Spleen (tissue), 11 donors: ENCODE data around the gene DOCK6. TPM values are rescaled to one million over a fixed set of nuclear protein-coding genes. Genes with fewer than 3 reads are reported as not detected.
A peak's percentile ranks its signal among the peaks of the same experiment; 100 is the strongest.

ENCODE experiments used
- DNase-seq: peaks from one replicate; pipeline ENCODE4 v3.0.0-alpha.2; 2020
- H3K27ac ChIP-seq, 8 donors: fragments of 200-600 bp; sonication (generic) in 7 of 8; 1 replicate in 4 of 8; 2 replicates in 4 of 8; pipeline versions ENCODE4 v1.5.0 to v1.8.0; 2016 to 2021; ENCODE audit warnings: inconsistent platforms in 4 of 8, mild to moderate bottlenecking in 4 of 8, moderate library complexity in 1 of 8
- H3K27me3 ChIP-seq, 7 donors: fragments of 200-600 bp; sonication (generic) in 6 of 7; replicated peaks in 1 of 7; 1 replicate in 4 of 7; 2 replicates in 3 of 7; pipeline versions ENCODE4 v1.5.0 to v1.8.0; 2016 to 2021; ENCODE audit warnings: inconsistent platforms in 3 of 7, mild to moderate bottlenecking in 1 of 7
- H3K36me3 ChIP-seq, 6 donors: fragments of 200-600 bp; sonication (generic) in 5 of 6; 1 replicate in 4 of 6; 2 replicates in 2 of 6; pipeline versions ENCODE4 v1.5.0 to v1.8.0; 2016 to 2021; ENCODE audit warnings: inconsistent platforms in 2 of 6
- H3K4me1 ChIP-seq, 6 donors: fragments of 200-600 bp; sonication (generic) in 5 of 6; 1 replicate in 3 of 6; 2 replicates in 3 of 6; pipeline versions ENCODE4 v1.5.0 to v1.8.0; 2016 to 2021; ENCODE audit warnings: inconsistent platforms in 3 of 6
- H3K4me3 ChIP-seq, 8 donors: fragments of 200-600 bp; sonication (generic) in 7 of 8; 1 replicate in 4 of 8; 2 replicates in 4 of 8; pipeline versions ENCODE4 v1.5.0 to v1.8.0; 2016 to 2021; ENCODE audit warnings: inconsistent platforms in 4 of 8, mild to moderate bottlenecking in 4 of 8, moderate library complexity in 2 of 8
- H3K9me3 ChIP-seq, 8 donors: fragments of 200-600 bp; sonication (generic) in 7 of 8; 1 replicate in 4 of 8; 2 replicates in 4 of 8; pipeline versions ENCODE4 v1.5.0 to v1.8.0; 2016 to 2021; ENCODE audit warnings: inconsistent platforms in 4 of 8
- CTCF ChIP-seq, 11 experiments: fragments of 200-600 bp in 7 of 11; fragments of 450-650 bp in 4 of 11; sonication (generic) in 4 of 11; IDR thresholded peaks in 8 of 11; conservative IDR thresholded peaks in 3 of 11; 1 replicate in 7 of 11; 2 replicates in 4 of 11; pipeline versions ENCODE4 v1.4.0 to v1.8.0; 2016 to 2021; ENCODE audit warnings: antibody characterized with exemption in 11 of 11, inconsistent platforms in 4 of 11, mild to moderate bottlenecking in 1 of 11
- POLR2A ChIP-seq, 3 donors: fragments of 450-650 bp; IDR thresholded peaks; one replicate each; pipeline ENCODE4 v1.5.1; 2017; ENCODE audit warnings: antibody characterized with exemption in 3 of 3, mild to moderate bottlenecking in 1 of 3
- POLR2AphosphoS5 ChIP-seq, 3 donors: sonication (generic); formaldehyde crosslinking; IDR thresholded peaks; one replicate each; pipeline ENCODE4 v1.5.1; 2017; ENCODE audit warnings: antibody characterized with exemption in 3 of 3
- WGBS, 5 donors: extraction: QIAGEN DNeasy Blood & Tissue Kit in 3 of 5; methylation state at CpG; one replicate each; pipeline versions ENCODE4 v1.1.5 to v1.1.7; 2013 to 2018; 5-methylcytosine and 5-hydroxymethylcytosine counted together
- intact Hi-C: fragments of 100-400 bp; cut with DNase I; formaldehyde crosslinking; loops from one replicate; pipeline ENCODE4 v1.15.0; 2023; ENCODE audit warnings: low total_unique reads
- polyA plus RNA-seq, 3 donors: library from polyadenylated mRNA; stranded (reverse); fragments of 200-250 nt; gene quantifications; one replicate each; pipeline ENCODE4 v1.2.1, GENCODE V29; 2013
- total RNA-seq, 7 donors: library from RNA; depleted of rRNA in 3 of 7; stranded (reverse); fragments of >200 nt in 3 of 7; fragmentation: NEBNext Ultra II Directional in 4 of 7; extraction: Animal tissue kit (Norgen Biotek cat#: 25700) in 4 of 7; gene quantifications; one replicate each; pipeline versions ENCODE4 v1.1.0 to v1.2.1, GENCODE V29; 2016 to 2021
- donor health status: healthy with polysubstance abuse.
- donor health status: DM: no; HTN: no; CAD: no; lungs with moderate emphysema.
- donor health status: DM: no; HTN: no; CAD: no.
- donor health status: Bipolar disorder and iron deficiency.
- donor health status: healthy.
- donor health status: DM: no; HTN: no; CAD: no.
- donor health status: DM: yes; HTN: yes; CAD: no.

DOCK6 gene
- total and polyA plus RNA-seq, 10 donors: 12.5 to 105 (median 47.7) TPM

DNA sequence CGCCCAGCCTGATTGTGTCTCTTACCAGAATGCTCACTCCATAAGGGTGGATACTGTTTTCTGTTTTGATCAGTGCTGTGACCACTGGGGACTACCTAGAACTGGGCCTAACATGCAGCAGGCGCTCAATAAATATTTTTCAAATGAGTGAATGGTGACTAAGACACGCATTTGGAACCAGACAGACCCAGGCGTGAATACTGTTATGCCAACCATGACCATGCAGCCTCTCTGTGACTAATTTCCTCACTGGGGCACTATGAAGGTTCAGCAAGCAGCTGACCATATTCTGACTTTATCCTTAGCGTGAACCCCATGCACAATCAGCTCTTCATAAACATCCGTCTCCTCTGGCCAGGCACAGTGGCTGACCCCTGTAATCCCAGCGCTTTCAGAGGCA is 93.8 kb downstream of the DOCK6 start:
- Histone ChIP-seq H3K4me1 (peaks cover 0 to 8% (median 0%) of the 10 kb centered on the region in 6 donors), H3K27ac (no peak overlapping the region), H3K4me3 (no peak overlapping the region), H3K27me3 (no peaks in the 10 kb centered on the region), H3K36me3 (peaks cover 0 to 70% (median 11%) of the 10 kb centered on the region in 6 donors), H3K9me3 (no peaks in the 10 kb centered on the region)
- no peak for DNase-seq
- 72 to 94% (median 84%) methylated on average over 7 of the region's 7 CpGs for WGBS, 5 donors
- intact Hi-C loops: no loop called here
- TF ChIP-seq POLR2A (IDR thresholded peaks at IDR 0.05): no peak
- no peak for TF ChIP-seq CTCF (IDR thresholded peaks at IDR 0.05 in 8 of 11, conservative IDR thresholded peaks at IDR 0.05 in 3 of 11)
- no peak for TF ChIP-seq POLR2AphosphoS5 (IDR thresholded peaks at IDR 0.05)

DNA sequence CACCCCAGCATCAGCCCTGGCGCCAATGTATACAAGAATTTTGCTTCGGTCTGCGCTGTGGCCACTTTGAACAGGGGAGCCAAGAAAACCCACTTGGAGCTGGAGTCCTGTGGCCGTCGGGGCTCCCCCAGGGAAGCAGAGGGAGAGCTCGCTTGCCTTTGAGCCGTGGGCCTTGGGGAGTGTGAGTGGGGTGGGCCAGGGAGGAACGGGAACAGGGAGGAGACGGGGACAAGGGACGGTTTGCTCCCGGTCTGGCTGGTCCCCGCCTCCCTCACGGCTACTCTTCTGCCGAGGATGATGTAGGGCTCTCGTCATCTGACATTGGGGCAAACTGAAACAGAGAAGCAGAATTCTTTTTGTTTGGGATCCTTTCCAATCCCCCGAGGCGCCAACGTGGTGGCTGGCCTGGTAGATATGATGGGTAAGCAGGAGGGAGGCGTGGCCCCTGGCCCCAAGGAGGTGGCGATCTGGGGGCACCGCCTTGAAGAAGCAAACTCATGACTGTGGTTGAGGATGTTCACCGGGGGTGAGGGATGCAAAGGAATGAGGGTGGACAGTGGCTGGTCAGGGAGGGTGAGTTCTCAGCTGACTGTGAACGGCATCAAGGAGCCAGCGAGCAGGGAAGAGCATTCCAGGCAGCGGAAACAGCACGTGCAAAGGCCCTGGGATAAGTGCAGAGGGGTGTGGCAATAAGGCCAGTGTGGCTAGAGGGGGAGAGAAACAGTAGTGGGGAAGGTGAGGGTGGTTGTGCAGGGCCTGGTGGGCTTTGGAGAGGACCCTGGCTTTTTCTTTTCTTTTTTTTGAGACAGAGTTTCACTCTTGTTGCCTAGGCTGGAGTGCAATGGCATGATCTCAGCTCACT is 95.8 kb downstream of the DOCK6 start:
- 78 to 88% (median 84%) methylated on average over 26 of the region's 26 CpGs for WGBS, 5 donors
- no peak for DNase-seq
- intact Hi-C loops: no loop called here
- H3K9me3 ChIP-seq: no peaks in the 10 kb centered on the region
- H3K4me3 ChIP-seq: no peak overlapping the region
- H3K4me1 ChIP-seq: peaks cover 0 to 8% (median 0%) of the 10 kb centered on the region in 6 donors
- H3K36me3 ChIP-seq: peaks cover 0 to 52% (median 9%) of the 10 kb centered on the region in 6 donors
- peak overlapping the region in 7 of 8 donors; percentile 29 to 77 (median 63) for H3K27ac ChIP-seq
- no peaks in the 10 kb centered on the region for H3K27me3 ChIP-seq
- TF ChIP-seq CTCF (IDR thresholded peaks at IDR 0.05 in 8 of 11, conservative IDR thresholded peaks at IDR 0.05 in 3 of 11) (no peak), POLR2A (IDR thresholded peaks at IDR 0.05) (no peak), POLR2AphosphoS5 (IDR thresholded peaks at IDR 0.05) (peak in 2 of 3 donors; percentile 63 to 66)

DNA sequence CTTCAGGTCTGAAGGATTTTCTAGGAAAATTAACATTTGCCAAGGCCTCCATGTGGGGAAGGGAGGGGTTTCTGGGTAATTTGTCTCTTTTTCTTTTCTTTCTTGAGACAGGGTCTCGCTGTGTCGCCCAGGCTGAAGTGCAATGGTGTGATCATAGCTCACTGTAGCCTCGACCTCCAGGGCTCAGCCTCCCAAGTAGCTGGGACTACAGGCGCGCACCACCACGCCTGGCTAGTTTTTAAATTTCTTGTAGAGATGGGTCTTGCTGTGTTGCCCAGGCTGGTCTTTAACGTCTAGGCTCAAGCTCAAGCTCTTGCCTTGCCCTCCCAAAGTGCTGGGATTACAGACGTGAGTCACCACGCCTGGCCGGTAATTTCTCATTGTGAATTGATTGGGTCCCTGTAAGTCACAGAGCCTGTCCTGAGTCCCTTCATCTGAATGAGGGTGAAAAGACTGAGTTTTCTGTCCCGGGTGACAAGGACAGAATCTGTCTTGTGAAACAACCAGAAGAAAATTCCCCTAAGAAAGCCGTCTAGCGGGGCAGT is 96.8 kb downstream of the DOCK6 start:
- Histone ChIP-seq H3K36me3 (peaks cover 0 to 43% (median 9%) of the 10 kb centered on the region in 6 donors), H3K9me3 (peaks cover 0 to 6% (median 4%) of the 10 kb centered on the region in 8 donors), H3K4me1 (peaks cover 0 to 8% (median 0%) of the 10 kb centered on the region in 6 donors), H3K27me3 (no peaks in the 10 kb centered on the region), H3K4me3 (no peak overlapping the region), H3K27ac (peak overlapping the region in 7 of 8 donors; percentile 31 to 77 (median 65))
- intact Hi-C loops: no loop called here
- no peak for DNase-seq
- 83 to 93% (median 90%) methylated on average over 13 of the region's 13 CpGs for WGBS, 5 donors
- TF ChIP-seq POLR2A (IDR thresholded peaks at IDR 0.05): no peak
- no peak for TF ChIP-seq CTCF (IDR thresholded peaks at IDR 0.05 in 8 of 11, conservative IDR thresholded peaks at IDR 0.05 in 3 of 11)
- no peak for TF ChIP-seq POLR2AphosphoS5 (IDR thresholded peaks at IDR 0.05)

- Histone ChIP-seq H3K27me3 (no peaks in the 10 kb centered on the region), H3K27ac (peak overlapping the region in 7 of 8 donors; percentile 31 to 77 (median 65)), H3K4me3 (no peak overlapping the region), H3K36me3 (peaks cover 0 to 37% (median 9%) of the 10 kb centered on the region in 6 donors), H3K4me1 (peaks cover 0 to 11% (median 0%) of the 10 kb centered on the region in 6 donors), H3K9me3 (peaks cover 0 to 12% (median 9%) of the 10 kb centered on the region in 8 donors)
- TF ChIP-seq CTCF (IDR thresholded peaks at IDR 0.05 in 8 of 11, conservative IDR thresholded peaks at IDR 0.05 in 3 of 11) (no peak), POLR2AphosphoS5 (IDR thresholded peaks at IDR 0.05) (peak in 2 of 3 donors; percentile 35 to 36), POLR2A (IDR thresholded peaks at IDR 0.05) (no peak)
- no peak for DNase-seq
- 81 to 90% (median 88%) methylated on average over 17 of the region's 17 CpGs for WGBS, 5 donors
- intact Hi-C loops: no loop called here
These were observed 97.4 kb downstream of the DOCK6 start for GRCh38 chr19:11164879-11165406.
